HCEC 1CT (cell line): ENCODE measurements around the gene ELOVL4.
A peak's percentile ranks its signal among the peaks of the same experiment; 100 is the strongest.

ENCODE experiments used
- DNase-seq: peaks from one replicate; pipeline ENCODE4 v3.0.0-alpha.2; 2017

ELOVL4 gene

DNA sequence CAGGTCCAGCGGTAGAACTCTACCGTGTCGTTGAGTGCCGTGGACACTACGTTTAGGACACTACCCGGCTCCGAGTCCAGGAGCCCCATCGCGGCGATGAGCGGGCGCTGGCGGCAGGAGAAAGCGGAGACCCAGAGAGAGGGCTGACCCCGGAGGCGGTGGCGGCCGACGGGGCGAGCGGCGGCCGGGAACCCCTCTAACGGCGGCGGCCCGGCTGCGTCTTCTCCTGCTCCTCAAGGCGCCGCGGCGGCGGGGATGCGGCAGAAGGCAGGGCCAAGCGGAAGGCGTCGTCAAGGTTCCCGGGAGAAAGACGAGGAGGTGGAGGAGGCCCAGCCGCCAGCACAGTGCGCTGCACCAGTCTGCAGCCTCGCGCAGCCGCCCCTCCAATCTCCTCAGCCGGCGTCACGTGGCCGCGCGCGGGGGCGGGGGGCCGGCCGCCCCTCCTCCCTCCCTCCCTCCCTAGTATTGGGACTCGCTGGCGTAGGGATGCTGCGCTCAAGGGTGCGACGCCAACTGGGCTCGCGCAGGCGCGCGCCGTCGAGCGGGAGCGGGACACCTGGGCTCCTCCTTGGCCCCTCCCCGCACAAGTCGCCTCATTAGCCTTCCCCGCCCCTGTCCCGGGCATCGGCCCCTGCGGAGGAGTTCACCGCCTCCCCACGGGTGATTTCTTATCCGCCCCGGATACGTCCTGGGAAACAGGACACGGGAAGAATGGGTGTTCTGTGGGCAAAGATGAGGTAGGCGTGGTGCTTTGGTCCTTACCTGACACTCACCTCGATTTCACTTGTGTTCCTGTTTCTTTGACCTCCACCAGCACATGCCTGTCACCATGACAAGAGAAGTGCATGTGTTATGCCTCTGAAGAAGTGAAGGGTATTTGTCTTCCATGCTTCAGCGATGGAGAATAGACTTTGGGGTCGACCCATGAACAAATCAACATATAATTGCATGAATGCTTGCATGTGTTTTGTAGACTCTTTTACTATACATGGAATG is at the start of gene ELOVL4:
Gene ELOVL4 (minus strand): TSS at position 363 of the 996 bp plus-strand sequence. CDS start 274 bp downstream, at position 89.
- peak; percentile 11 for DNase-seq

GRCh38 chr6:79993911-79994309 is 46.6 kb upstream of the ELOVL4 start:
- no peak for DNase-seq

- no peak for DNase-seq
These were observed 45.9 kb upstream of the ELOVL4 start for GRCh38 chr6:79993012-79993910.

- no peak for DNase-seq
These were observed 42.3 kb upstream of the ELOVL4 start for GRCh38 chr6:79989641-79990040.

DNA sequence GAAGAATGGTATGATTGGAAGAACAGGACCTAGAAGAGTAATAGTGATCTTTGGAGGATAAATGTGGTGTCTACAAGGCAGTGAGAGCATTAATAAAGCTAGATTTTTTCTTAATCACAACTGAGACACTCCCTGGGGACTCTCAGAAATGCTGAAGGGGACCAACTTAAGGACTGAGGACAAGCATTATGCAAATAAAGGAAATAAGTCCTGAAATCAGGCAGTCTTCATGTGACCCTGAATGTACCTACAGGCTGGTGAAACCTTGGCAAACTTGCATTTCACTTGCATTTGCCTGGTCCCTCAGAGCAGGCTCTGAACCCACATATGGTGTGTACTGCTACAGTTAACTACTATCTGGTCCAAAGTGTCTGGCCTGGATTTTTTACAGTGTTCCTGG is 37.8 kb upstream of the ELOVL4 start:
- DNase-seq = no peak

DNA sequence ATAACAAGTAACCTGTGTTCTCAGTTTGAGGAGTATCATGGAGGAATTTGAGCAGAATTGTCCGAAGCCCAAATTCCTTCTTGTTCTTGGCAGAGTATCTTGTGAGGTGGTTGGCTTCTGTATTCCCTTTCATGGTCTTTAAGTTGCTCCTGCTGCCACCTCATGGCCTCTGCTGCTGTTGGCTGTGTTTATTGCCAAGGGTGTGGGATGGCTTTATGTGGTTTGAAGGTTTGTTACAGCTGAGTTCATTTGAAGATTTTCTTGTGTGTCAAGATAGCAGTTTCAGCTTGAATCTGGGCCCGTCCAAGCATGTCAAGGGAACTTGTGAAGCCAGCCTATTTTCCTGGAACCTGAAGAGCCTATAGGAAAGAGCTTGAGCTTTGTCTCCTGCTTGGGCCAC is 36.9 kb upstream of the ELOVL4 start:
- no peak for DNase-seq

GRCh38 chr6:79981652-79982051 is 34.3 kb upstream of the ELOVL4 start:
- DNase-seq = no peak

DNA sequence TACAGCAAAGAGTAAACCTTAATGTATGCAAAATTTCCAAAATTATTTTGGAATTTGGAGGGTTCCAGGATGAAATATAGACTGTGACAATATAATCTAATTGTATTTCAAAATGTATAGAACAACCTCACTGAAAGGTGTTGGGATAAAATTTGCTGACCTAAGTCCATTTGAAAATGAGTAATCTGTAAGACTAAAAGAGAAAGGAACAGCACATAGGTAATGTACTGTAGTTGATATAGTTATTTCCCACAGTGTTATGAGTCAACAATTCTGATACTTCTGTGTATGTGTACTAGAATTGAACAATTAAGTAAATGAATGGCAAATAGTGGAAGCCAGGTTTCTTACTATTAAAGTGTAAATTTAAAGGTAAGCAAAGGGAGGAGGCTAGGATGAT is 23.8 kb upstream of the ELOVL4 start:
- DNase-seq = no peak

DNA sequence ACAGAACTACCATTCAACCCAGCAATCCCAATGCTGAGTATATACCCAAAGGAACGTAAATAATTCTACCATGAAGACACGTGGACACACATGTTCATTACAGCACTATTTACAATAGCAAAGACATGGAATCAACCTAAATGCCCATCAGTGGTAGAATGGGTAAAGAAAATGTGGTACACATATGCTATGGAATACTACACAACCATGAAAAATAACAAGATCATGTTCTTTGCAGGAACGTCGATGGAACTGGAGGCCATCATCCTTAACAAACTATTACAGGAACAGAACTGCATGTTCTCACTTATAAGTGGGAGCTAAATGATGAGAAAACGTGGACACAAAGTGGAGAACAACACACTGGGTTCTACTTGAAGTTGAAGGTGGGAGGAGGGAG is 22.4 kb upstream of the ELOVL4 start:
- DNase-seq = no peak

- DNase-seq = no peak
These were observed 19.8 kb upstream of the ELOVL4 start for GRCh38 chr6:79967178-79967577.

DNA sequence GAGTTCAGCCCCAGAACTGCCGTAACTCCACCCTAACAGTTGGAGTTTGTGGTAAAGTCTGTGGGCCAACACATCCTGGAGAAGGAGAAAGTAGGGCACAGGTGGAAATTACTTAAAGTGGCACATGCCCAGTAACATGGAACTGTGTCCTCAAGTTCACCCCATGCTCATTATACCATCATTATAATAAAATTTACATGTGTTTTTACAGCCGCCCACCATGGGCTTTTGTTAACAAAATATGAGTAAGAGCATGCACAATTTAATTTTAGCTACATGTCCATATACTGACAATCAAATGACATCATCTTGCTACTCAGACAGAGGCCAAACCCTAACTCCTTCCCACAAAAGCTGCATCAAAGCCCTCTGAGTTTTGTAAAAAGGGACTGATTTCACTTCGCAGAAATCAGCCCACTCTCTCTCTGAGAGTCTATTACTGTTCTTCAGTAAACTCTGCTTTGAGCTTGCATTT is 17.3 kb upstream of the ELOVL4 start:
- no peak for DNase-seq

GRCh38 chr6:79954849-79955248 is 7.5 kb upstream of the ELOVL4 start:
- no peak for DNase-seq

DNA sequence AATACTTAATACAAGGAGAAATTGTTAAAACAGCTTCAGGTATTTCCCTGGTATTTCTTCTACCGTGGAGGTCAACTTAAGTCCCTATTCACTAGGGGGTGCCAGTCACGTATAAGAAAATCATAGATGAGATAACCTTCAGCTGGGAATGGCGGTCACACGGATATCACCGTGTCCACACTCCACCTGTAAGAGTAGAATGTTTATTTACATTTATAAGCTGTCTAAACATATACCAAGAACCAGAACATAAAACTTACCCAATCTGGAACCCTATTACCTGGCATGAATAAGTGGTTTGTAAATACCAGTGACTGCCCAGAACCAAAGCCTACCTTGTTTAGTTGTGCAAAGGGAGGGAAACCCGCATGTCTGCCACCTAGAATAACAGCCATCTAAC is 1.9 kb upstream of the ELOVL4 start:
- peak; percentile 33 for DNase-seq

DNA sequence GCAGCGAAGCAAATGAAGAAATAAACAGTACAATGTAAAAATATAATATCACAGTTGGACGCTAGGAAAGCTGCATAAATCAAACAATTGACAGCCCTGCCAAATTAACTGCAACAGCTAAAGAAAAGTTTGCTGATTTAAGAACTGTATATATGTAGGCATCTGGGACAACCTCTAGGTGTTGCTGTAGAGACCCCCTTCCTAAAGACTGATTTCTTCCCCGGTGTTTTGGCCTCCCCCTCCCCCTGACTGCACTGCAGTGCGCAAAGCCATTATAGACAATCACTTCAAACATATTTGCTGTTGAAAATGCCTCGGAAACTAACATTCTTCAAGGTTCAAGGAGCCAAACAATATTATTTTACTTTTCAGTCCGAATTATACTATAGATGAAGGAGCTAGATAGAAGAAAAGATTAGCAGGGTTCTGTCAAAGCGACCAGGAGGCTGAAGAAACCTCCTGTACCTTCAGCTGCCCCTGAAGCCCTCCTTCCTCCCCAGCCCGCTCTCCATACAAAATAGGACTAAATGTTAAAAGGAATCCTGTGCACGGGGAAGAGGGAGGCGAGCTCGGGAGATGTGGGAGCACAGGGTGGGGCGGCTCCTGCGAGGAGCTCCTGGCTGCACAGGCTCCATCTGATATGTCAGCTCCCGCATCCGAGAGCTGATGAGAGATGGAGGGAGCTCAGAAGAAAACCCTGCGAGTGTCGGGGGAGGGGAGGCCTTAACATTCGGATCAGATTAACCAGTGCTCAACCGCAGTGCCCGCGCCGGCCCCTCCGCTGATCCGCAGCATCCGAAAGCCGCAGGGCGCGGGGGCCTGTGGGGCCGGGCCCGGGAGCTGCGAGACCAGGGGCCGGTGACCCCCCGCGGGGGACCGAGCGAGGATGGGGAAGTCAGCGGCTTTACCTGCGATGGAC is 822 bp downstream of the ELOVL4 start:
- DNase-seq = peak; percentile 32

GRCh38 chr6:79943133-79943532 is 4.2 kb downstream of the ELOVL4 start:
- no peak for DNase-seq

DNA sequence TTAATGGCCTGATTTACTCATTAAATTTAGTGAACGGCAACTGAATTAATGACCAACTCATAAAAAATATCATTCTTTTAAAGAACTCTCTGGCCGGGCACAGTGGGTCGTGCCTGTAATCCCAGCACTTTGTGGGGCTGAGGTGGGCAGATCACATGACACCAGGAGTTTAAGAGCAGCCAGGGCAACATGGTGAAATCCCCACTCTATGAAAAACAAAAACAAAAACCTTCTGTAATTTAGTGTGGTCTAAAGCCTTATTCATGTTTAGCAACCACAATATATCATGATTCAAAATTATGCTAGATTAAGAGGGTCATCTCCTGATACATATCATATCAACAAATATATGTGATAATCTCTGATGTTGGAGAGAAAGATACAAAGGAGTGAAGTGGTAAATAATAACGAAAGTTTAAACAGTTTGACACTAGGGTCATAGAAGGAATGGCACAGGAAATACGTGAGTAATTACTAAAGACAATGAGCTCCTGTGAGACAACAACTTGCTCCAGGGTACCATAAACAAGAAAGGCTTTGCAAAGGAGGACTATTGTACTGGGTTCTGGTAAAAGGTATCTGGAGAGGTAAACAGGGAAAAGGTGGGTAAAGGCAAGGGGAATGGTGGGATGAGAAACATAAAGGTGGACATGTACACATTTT is 5.7 kb downstream of the ELOVL4 start:
- DNase-seq = peak; percentile 5

DNA sequence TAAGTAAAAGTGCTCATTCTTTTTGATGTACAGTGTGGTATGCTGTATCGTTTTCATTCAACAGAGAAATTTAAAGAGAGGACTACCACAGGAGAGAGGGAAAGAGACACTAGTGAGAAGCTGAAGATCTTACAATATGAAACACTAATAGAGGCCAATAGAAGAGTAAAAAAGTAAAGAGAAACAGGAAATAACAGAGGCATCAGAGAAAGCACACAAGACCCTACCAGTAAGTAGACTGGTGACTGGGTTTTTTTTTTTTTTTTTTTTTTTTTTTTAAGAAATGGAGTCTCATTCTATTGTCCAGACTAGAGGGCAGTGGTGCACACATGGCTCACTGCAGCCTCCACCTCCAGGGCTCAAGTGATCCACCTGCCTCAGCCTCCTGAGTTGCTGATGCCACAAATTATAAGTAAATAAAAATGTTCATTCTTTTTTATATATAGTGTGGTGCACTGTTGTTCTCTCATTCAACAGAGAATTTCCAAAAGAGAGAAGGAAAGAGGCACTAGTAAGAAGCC is 18.8 kb downstream of the ELOVL4 start:
- no peak for DNase-seq

DNA sequence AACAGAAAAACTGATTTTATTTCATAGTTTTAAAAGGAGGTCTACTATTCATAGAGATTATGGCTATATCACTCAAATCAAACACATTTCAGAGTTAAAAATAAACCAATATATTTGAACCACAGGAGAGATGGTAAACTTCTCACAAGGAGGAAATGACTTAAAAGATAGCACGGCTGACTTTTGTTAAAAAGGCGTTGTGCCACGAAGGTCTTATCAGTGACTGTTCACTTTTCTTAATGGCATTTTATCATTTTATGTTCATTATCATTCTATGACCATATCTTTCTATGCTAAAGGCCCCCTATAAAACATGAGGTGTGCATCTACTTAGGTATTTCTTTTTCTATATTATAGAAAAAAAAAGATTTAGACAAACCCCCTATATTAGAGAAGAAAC is 19.6 kb downstream of the ELOVL4 start:
- no peak for DNase-seq

DNA sequence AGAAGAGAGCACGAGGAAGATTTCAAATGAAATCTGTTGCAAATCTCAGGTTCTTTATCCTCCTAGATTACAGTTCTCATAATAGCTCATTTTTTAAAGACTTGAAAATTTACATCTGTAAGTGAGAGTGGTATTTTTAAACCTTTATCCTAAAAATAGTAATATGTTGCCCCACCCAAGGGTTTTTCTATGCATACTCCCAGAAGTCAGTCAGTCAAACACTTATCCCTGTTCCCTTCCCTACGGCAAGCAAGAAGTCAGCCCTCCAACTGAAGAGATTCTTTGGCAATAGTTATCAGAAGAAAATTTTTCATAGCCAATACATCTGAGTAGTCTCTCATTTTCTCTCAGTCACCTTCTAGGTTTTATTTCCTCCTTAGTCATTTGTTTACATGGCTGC is 24.1 kb downstream of the ELOVL4 start:
- DNase-seq = no peak

- DNase-seq = no peak
These were observed 25.3 kb downstream of the ELOVL4 start for GRCh38 chr6:79922018-79922417.

- no peak for DNase-seq
These were observed 34.0 kb downstream of the ELOVL4 start for GRCh38 chr6:79913369-79913768.

DNA sequence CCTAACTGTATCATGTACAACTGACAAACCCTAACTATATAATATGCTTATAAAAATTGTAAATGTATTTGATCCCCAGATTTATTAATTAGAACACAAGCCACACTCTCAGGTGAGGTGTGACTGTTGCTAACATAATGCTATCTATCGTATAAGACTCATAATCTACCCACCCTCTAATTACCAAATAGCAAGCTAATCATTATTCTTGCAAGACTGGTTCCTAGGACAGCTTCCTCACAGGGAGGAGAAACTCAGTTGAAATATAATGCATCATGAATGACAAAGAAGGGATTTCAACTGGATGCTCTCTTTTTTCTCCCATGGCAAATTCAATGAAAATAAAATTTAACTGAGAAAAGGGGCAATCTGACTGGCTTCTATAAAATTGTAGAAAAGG is 35.4 kb downstream of the ELOVL4 start:
- no peak for DNase-seq
